GM12878 (cell line): ENCODE results near the gene PAK6. TPM values are rescaled to one million over a fixed set of nuclear protein-coding genes. Genes with fewer than 3 reads are reported as not detected.

Experiments
- ATAC-seq: fragments of 200-7000 bp; cut with Tn5 transposase; 3 replicates; pipeline ENCODE4 v1.9.1; 2020; ENCODE audit warnings: mild to moderate bottlenecking, moderate library complexity
- BruUV-seq: library from RNA; stranded (reverse); fragments of 400-500 nt; replicated peaks from 2 replicates; lab custom pipeline; 2021; lab: Mats Ljungman, UMichigan
- CTCF ChIA-PET: fragments of 300-600 bp; sonication (Branson Sonifier 250); formaldehyde crosslinking; extraction: SDS; loops from one replicate; lab custom pipeline; 2021; ENCODE audit warnings: inconsistent platforms; lab: Yijun Ruan, JAX
- POLR2A ChIA-PET: fragments of 350-600 bp; formaldehyde crosslinking; extraction: SDS; loops from one replicate; lab custom pipeline; 2021; ENCODE audit warnings: inconsistent platforms; lab: Charles Lee
- RAD21 ChIA-PET: fragments of 300-600 bp; sonication (Branson Sonifier 250); formaldehyde crosslinking; loops from one replicate; lab custom pipeline; 2023; ENCODE audit warnings: antibody characterized with exemption; ENCODE audit not compliant: unreplicated experiment; lab: Charles Lee
- SMC1A ChIA-PET: fragments of 300-600 bp; sonication (Branson Sonifier 250); formaldehyde crosslinking; loops from one replicate; lab custom pipeline; 2023; ENCODE audit not compliant: unreplicated experiment, uncharacterized antibody; lab: Charles Lee
- DNase-seq: peaks from one replicate; pipeline ENCODE4 v3.0.0-alpha.2; 2011; ENCODE audit warnings: low read depth, low spot score
- FAIRE-seq: peaks from 3 replicates; lab custom pipeline; 2011; peaks lifted over from hg19 to GRCh38; lab: Jason Lieb, UNC
- H2AFZ ChIP-seq: 2 replicates; pipeline ENCODE4 v1.6.0; 2011; ENCODE audit warnings: low read depth, low read length, control low read depth; ENCODE audit not compliant: control insufficient read depth
- H3K27ac ChIP-seq: 2 replicates; pipeline ENCODE4 v1.5.1; 2011; ENCODE audit warnings: control low read depth; ENCODE audit not compliant: control insufficient read depth, insufficient read depth
- H3K27me3 ChIP-seq, 2 experiments: replicated peaks in 1 of 2; 2 replicates each; pipeline versions ENCODE4 v1.6.0 to v1.6.1; 2011; ENCODE audit warnings: low read length in 1 of 2; ENCODE audit not compliant: control insufficient read depth in 2 of 2, insufficient read depth in 2 of 2
- H3K36me3 ChIP-seq, 2 experiments: 2 replicates each; pipeline ENCODE4 v1.5.1; 2011; ENCODE audit warnings: low read length in 1 of 2; ENCODE audit not compliant: control insufficient read depth in 2 of 2, insufficient read depth in 2 of 2
- H3K4me1 ChIP-seq: 2 replicates; pipeline ENCODE4 v1.6.1; 2011; ENCODE audit warnings: mild to moderate bottlenecking, low read length, moderate library complexity, mixed read lengths; ENCODE audit not compliant: control insufficient read depth, insufficient read depth
- H3K4me2 ChIP-seq: 2 replicates; pipeline ENCODE4 v1.6.0; 2011; ENCODE audit warnings: control low read depth; ENCODE audit not compliant: control insufficient read depth, insufficient read depth
- H3K4me3 ChIP-seq: fragments of 200-600 bp; sonication (generic); 2 replicates; pipeline ENCODE4 v1.5.1; 2016
- H3K79me2 ChIP-seq: 2 replicates; pipeline ENCODE4 v1.6.0; 2011; ENCODE audit warnings: low read length; ENCODE audit not compliant: control insufficient read depth, insufficient read depth
- H3K9ac ChIP-seq: 2 replicates; pipeline ENCODE4 v1.8.0; 2011; ENCODE audit warnings: low read length, control low read depth, mixed read lengths; ENCODE audit not compliant: control insufficient read depth, insufficient read depth
- H3K9me3 ChIP-seq: replicated peaks from 3 replicates; pipeline ENCODE4 v1.5.1; 2011; ENCODE audit warnings: mild to moderate bottlenecking, low read length; ENCODE audit not compliant: control insufficient read depth, insufficient read depth
- H4K20me1 ChIP-seq: 2 replicates; pipeline ENCODE4 v1.6.0; 2011; ENCODE audit not compliant: control insufficient read depth, insufficient read depth
- BRCA1 ChIP-seq: IDR thresholded peaks from 2 replicates; pipeline ENCODE4 v1.6.1; 2011; ENCODE audit warnings: low read depth, low read length, improper control_type of control experiment
- E4F1 ChIP-seq: fragments of 450-650 bp; IDR thresholded peaks from 2 replicates; pipeline ENCODE4 v1.6.1; 2018; ENCODE audit warnings: borderline replicate concordance, mild to moderate bottlenecking; ENCODE audit not compliant: partially characterized antibody
- EGR1 ChIP-seq, 2 experiments: IDR thresholded peaks; 1 replicate in 1 of 2; 2 replicates in 1 of 2; pipeline ENCODE4 v1.6.1; 2011 to 2012; ENCODE audit warnings: low read depth in 2 of 2, low read length in 2 of 2, borderline replicate concordance in 1 of 2, mild to moderate bottlenecking in 1 of 2, moderate library complexity in 1 of 2
- HDGF ChIP-seq: fragments of 450-650 bp; IDR thresholded peaks from 2 replicates; pipeline ENCODE4 v1.6.1; 2016; ENCODE audit warnings: antibody characterized with exemption
- NFIC ChIP-seq: IDR thresholded peaks from 2 replicates; pipeline ENCODE4 v1.6.1; 2012; ENCODE audit warnings: low read depth, mild to moderate bottlenecking, inconsistent platforms, low read length, moderate library complexity
- NRF1 ChIP-seq: conservative IDR thresholded peaks from 2 replicates; pipeline ENCODE4 v1.6.1; 2011; ENCODE audit warnings: mild to moderate bottlenecking, low read depth, low read length, improper control_type of control experiment
- PAX5 ChIP-seq: IDR thresholded peaks from 2 replicates; pipeline ENCODE4 v1.6.1; 2011; ENCODE audit warnings: low read depth, low read length, borderline replicate concordance
- RB1 ChIP-seq: fragments of 450-650 bp; formaldehyde crosslinking; IDR thresholded peaks from 2 replicates; pipeline ENCODE4 v1.6.1; 2017; ENCODE audit warnings: mild to moderate bottlenecking, borderline replicate concordance
- SIX5 ChIP-seq: IDR thresholded peaks from 2 replicates; pipeline ENCODE4 v1.6.1; 2011; ENCODE audit warnings: mild to moderate bottlenecking, low read depth, low read length, moderate library complexity; ENCODE audit not compliant: severe bottlenecking
- SPI1 ChIP-seq: IDR thresholded peaks from 2 replicates; pipeline ENCODE4 v1.6.1; 2011; ENCODE audit warnings: low read depth, mild to moderate bottlenecking, low read length, moderate library complexity, borderline replicate concordance; ENCODE audit not compliant: insufficient read depth
- STAT3 ChIP-seq: IDR thresholded peaks from 2 replicates; pipeline ENCODE4 v1.6.1; 2011; ENCODE audit warnings: low read depth, low read length, improper control_type of control experiment
- TBL1XR1 ChIP-seq: IDR thresholded peaks from 2 replicates; pipeline ENCODE4 v1.6.1; 2012; ENCODE audit warnings: low read depth, low read length, improper control_type of control experiment
- USF2 ChIP-seq: IDR thresholded peaks from 2 replicates; pipeline ENCODE4 v1.6.1; 2011; ENCODE audit warnings: low read depth, low read length, improper control_type of control experiment, borderline replicate concordance
- ZBED1 ChIP-seq: IDR thresholded peaks from 2 replicates; pipeline ENCODE4 v1.6.1; 2016; ENCODE audit warnings: borderline replicate concordance
- ZNF592 ChIP-seq: fragments of 450-650 bp; IDR thresholded peaks from 2 replicates; pipeline ENCODE4 v1.6.1; 2017; ENCODE audit warnings: mild to moderate bottlenecking, moderate library complexity
- WGBS: methylation state at CpG from one replicate; pipeline ENCODE4 v1.1.6; 2016; ENCODE audit warnings: low lambda C conversion rate; ENCODE audit not compliant: insufficient replicate concordance, insufficient coverage; ENCODE audit errors: missing lambda C conversion rate; 5-methylcytosine and 5-hydroxymethylcytosine counted together
- in situ Hi-C: fragments of 300-500 bp; cut with MboI; formaldehyde crosslinking; loops from 9 replicates; pipeline ENCODE4 v1.14.3; 2018; ENCODE audit warnings: mixed read lengths
- intact Hi-C: fragments of 100-400 bp; cut with micrococcal nuclease; formaldehyde crosslinking; loops from one replicate; pipeline ENCODE4 v1.14.2; 2022; ENCODE audit not compliant: unreplicated experiment
- polyA plus RNA-seq, 11 experiments: library from polyadenylated mRNA; depleted of rRNA in 4 of 11; unstranded in 6 of 11; stranded (reverse) in 5 of 11; fragments of >200 nt; fragmentation: Nextera tagmentation in 4 of 11; fragmentation: Illumina TruSeq in 1 of 11; extraction: Ambion mirVana in 4 of 11; extraction: Trizol in 1 of 11; gene quantifications; 1 replicate in 1 of 11; 2 replicates in 10 of 11; pipeline versions ENCODE4 v1.2.1 to v1.2.3, GENCODE V29; 2011 to 2016; ENCODE audit warnings: inconsistent platforms in 2 of 11, missing spikeins in 2 of 11, low read depth in 1 of 11
- total RNA-seq, 4 experiments: library from RNA; depleted of rRNA in 3 of 4; stranded (reverse); fragments of >200 nt in 3 of 4; fragmentation: Illumina TruSeq in 1 of 4; extraction: Trizol in 1 of 4; gene quantifications; 2 replicates each; pipeline versions ENCODE4 v1.2.1 to v1.2.3, GENCODE V29; 2013 to 2021

Gene PAK6
- total and polyA plus RNA-seq, 10 of the 15 experiments (the other 5 are each of a cell fraction or from before 2014, with no cell fraction given) = 0.07 to 0.92 (median 0.31) TPM; not detected in 2

- ATAC-seq (no peak), DNase-seq (no peak), FAIRE-seq (no peak)
- intact Hi-C loops (no loop called here), in situ Hi-C loops (loop anchor here (5.0 kb wide), 1 partner anchor 35 kb away; no protein-coding TSS in a partner anchor)
- Histone ChIP-seq H2AFZ (no peak overlapping the region), H3K4me3 (no peak overlapping the region), H3K36me3 (no peaks in the 10 kb centered on the region), H4K20me1 (no peaks in the 10 kb centered on the region), H3K79me2 (no peaks in the 10 kb centered on the region), H3K9me3 (no peaks in the 10 kb centered on the region), H3K27me3 (peaks cover 0 to 3% of the 10 kb centered on the region in 2 experiments; a peak in 2 of 4 replicates), H3K27ac (no peak overlapping the region), H3K4me2 (no peak overlapping the region), H3K9ac (no peak overlapping the region), H3K4me1 (peaks cover 15% of the 10 kb centered on the region)
- ChIA-PET CTCF (interaction anchor here (1.1 to 17.6 kb wide), 8 partner anchors 8 to 95 kb away, joined by 3 to 336 read pairs (median 21); partner anchors contain the start of genes CCDC9B and INAFM2), POLR2A (interaction anchor here (0.6 to 1.3 kb wide), 3 partner anchors 11 to 428 kb away, joined by 3 to 5 read pairs (median 3); partner anchors contain the start of gene INAFM2), RAD21 (interaction anchor here (1.0 to 6.8 kb wide), 4 partner anchors 25 to 34 kb away, joined by 3 to 87 read pairs (median 10); no protein-coding TSS in a partner anchor), SMC1A (interaction anchor here (0.7 to 10.0 kb wide), 3 partner anchors 9 to 92 kb away, joined by 3 to 83 read pairs (median 3); no protein-coding TSS in a partner anchor)
- WGBS = 55% methylated on average over 10 of the region's 10 CpGs
- no TSS peak for BruUV-seq
- TF ChIP-seq NRF1 (no peak), ZBED1 (no peak), RB1 (no peak), STAT3 (no peak), TBL1XR1 (no peak), EGR1 (IDR thresholded peaks at IDR 0.05; ENCODE audit: borderline replicate concordance in 1 of 2, low read depth in 2 of 2, low read length in 2 of 2) (no peak), PAX5 (no peak), SPI1 (no peak), SIX5 (no peak), ZNF592 (no peak), E4F1 (no peak), BRCA1 (no peak), NFIC (no peak), HDGF (no peak), USF2 (no peak)
These were observed 73.7 kb downstream of the PAK6 start for GRCh38 chr15:40312370-40313158.
